GM18951 (cell line): ENCODE measurements around the gene FBXL14.

Experiments
- POLR2A ChIP-seq: IDR thresholded peaks from 4 replicates; pipeline ENCODE4 v1.6.1; 2011; ENCODE audit warnings: mild to moderate bottlenecking; ENCODE audit not compliant: insufficient read length, insufficient read depth; ENCODE audit errors: extremely low read depth
- in situ Hi-C: fragments of 300-500 bp; cut with MboI; formaldehyde crosslinking; loops from one replicate; pipeline ENCODE4 v1.12.0; 2022; ENCODE audit warnings: low sequenced_read_pairs, mixed read lengths, inconsistent platforms; ENCODE audit not compliant: unreplicated experiment

Gene FBXL14

GRCh38 chr12:1632702-1633101 is 38.3 kb upstream of the FBXL14 start:
- in situ Hi-C loops = no loop called here
- no peak for TF ChIP-seq POLR2A

- TF ChIP-seq POLR2A = no peak
- in situ Hi-C loops = no loop called here
Measured at GRCh38 chr12:1630827-1631591, 36.6 kb upstream of the FBXL14 start.

- TF ChIP-seq POLR2A = no peak
- in situ Hi-C loops = no loop called here
Measured at GRCh38 chr12:1630133-1630826, 35.9 kb upstream of the FBXL14 start.

GRCh38 chr12:1629338-1630132 is 35.2 kb upstream of the FBXL14 start:
- no peak for TF ChIP-seq POLR2A
- in situ Hi-C loops = no loop called here

GRCh38 chr12:1628666-1629337 is 34.4 kb upstream of the FBXL14 start, which contains the start of gene WNT5B:
Gene WNT5B, plus strand, starts transcription at chr12:1629231. Its CDS starts 2,124 bp downstream, at chr12:1631355.
- no peak for TF ChIP-seq POLR2A
- in situ Hi-C loops = no loop called here

DNA sequence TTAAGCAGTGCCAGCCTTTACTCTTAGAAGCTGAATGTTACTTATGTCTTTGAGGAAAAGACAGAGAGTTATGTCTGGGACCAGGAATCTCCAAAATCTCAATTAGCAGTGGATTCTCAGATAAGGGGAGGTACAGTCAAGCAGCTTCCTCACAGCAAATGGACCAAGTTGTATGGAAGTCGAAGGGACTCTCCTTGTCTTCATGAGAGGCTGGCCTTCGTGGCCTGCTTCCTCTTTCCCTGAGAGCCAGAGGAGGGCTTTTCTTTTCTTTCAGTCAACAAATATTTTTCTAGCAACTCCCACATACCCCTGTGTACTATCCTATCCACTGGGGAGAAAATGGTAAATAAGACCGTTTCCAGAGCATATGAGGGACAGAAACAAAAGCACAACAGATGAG is 28.0 kb upstream of the FBXL14 start:
- TF ChIP-seq POLR2A = no peak
- in situ Hi-C loops = no loop called here

DNA sequence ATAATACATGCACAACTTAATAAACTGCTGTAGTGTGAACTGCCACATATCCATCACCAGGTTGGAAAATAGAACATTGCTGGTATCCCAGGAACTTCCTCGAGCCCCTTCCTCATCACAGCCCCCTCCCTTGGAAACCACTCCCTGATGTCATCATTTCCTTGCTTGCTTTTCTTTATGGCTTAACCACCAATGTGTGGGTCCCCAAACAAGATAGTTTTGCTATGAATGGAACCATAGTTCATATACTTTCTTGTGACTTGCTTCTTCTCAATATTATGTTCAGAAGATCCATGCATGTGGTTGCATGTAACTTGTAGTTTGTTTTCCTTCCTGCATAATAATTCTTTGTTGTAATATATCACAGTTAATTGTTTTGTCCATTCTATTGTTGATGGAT is 25.7 kb upstream of the FBXL14 start:
- TF ChIP-seq POLR2A = no peak
- in situ Hi-C loops = no loop called here

DNA sequence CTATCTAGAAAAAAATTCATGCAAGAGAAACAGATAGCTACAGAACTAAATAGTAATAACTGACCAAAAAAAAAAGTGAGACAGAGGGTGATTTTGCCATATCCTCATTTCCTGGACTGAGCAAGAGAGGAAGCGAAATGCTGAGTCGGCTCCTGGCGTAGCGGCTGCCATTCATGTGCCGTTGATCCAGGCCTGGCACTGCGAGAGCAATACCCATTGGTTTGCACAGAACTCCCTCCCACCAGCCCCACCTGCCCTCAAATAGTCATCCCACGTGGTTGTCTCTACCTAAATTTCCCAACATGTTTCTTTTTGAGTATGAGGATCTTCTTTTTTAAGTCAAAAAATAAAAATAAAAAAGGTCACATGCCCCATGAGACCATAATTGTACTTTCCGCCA is 25.2 kb upstream of the FBXL14 start:
- in situ Hi-C loops = no loop called here
- TF ChIP-seq POLR2A = no peak

DNA sequence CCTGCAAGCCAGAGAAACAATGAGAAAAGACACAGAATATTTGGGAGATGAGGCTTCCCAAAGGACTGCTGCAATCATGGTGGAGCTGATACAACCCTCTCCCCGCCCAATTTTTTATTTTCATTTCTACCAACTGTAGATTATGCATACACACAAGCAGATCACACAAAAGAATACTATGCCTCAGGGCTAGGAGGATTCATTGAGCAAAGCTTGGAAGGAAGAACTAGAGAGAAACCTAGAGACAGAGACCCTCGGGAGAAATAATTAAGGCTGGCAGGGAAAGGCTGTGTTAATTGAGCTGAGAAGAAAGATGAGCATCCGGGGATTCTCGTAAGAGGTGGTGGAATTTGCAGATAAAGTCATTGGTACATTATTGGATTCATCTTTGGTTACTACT is 24.8 kb upstream of the FBXL14 start:
- in situ Hi-C loops = no loop called here
- TF ChIP-seq POLR2A = no peak

- in situ Hi-C loops = no loop called here
- no peak for TF ChIP-seq POLR2A
Measured at GRCh38 chr12:1618489-1618888, 24.1 kb upstream of the FBXL14 start.

DNA sequence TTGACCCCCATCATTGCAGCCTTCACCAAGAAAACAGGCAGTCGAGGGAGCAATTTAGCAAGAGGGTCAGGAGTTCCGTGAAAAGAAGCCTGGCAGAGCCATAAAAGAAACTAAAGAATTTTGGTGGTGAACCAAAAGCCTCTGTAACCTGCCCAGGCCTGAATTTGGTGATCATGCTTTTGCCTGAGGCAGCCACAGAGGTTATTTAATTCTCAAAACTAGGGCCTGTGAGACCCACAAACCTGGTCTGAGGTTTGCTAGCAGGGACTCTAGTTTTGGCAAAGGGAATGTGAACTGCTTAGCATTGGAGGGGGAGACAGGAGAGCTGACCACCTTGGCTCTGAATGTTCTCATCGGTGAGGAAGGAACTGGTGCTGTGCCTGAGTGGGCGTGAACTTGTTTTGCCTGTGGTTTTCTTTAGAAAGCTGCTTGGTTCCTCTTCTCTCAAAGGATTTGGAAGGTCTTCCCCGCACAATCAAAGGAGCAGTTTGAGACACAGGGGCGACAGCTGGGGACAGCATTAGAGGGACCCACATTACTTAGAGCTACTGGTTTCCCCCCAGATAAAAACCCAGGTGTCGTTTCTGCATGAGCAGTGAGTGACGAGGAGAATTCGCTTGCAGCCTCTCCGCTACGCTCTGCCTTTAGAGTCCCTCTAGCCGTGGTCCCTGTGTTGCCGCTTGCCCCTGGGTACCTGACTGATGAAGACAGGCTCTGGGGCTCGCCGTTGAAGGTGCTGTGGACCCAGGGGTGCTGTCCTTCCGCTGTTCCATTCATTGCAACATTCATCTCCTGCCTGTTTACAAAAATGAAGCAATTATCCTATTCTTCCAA is 22.1 kb upstream of the FBXL14 start:
- TF ChIP-seq POLR2A = no peak
- in situ Hi-C loops = no loop called here

DNA sequence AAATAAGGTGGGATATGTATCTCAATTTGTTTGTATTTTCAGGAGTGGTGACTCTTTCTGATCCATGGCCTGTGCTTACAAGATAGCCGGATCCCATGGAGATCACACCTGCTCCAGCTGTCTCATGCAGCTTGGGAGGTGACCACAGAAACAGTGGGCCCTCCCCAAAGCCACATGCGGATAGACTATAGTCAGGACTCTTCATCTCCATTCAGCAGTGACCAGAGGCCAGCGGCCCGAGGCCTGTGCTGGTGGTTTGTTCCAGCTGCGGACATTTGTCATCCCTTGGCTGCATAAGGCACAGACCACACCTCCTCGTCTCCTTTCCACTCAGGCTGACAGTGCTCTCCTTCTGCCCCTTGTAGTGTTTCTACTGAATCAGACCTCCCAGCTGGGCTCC is 20.0 kb upstream of the FBXL14 start:
- in situ Hi-C loops = no loop called here

More for the DNA sequence above, 20.0 kb upstream of the FBXL14 start:
- TF ChIP-seq POLR2A = no peak
